H1 (cell line): Measurements from ENCODE around the gene USP9Y. TPM values are rescaled to one million over a fixed set of nuclear protein-coding genes. Genes with fewer than 3 reads are reported as not detected.

ENCODE experiments used
- CTCF ChIA-PET: fragments of 300-600 bp; sonication (Branson Sonifier 250); formaldehyde crosslinking; loops from one replicate; lab custom pipeline; 2021; ENCODE audit not compliant: partially characterized antibody; lab: Charles Lee
- POLR2A ChIA-PET: fragments of 300-600 bp; sonication (Branson Sonifier 250); formaldehyde crosslinking; loops from one replicate; lab custom pipeline; 2021; ENCODE audit warnings: inconsistent platforms; ENCODE audit not compliant: partially characterized antibody; lab: Charles Lee
- DNase-seq, 2 experiments: peaks; one replicate each; pipeline versions ENCODE4 v3.0.0 to v3.0.0-alpha.2; 2010 to 2022; ENCODE audit warnings: low spot score in 2 of 2, low read depth in 1 of 2, mixed read lengths in 1 of 2
- FAIRE-seq: peaks from 2 replicates; lab custom pipeline; 2011; peaks lifted over from hg19 to GRCh38; lab: Jason Lieb, UNC
- H2AFZ ChIP-seq: 2 replicates; pipeline ENCODE4 v1.8.1; 2012; ENCODE audit warnings: low read length, inconsistent platforms
- H2AK5ac ChIP-seq: 2 replicates; pipeline ENCODE4 v1.6.1; 2013; ENCODE audit warnings: low read depth, low read length
- H2BK120ac ChIP-seq: replicated peaks from 2 replicates; pipeline ENCODE3; 2013; ENCODE audit warnings: low read depth, low read length, inconsistent platforms
- H2BK12ac ChIP-seq: 2 replicates; pipeline ENCODE4 v1.6.1; 2013; ENCODE audit warnings: low read depth, low read length
- H2BK15ac ChIP-seq: 2 replicates; pipeline ENCODE4 v1.6.1; 2013; ENCODE audit warnings: low read length
- H2BK20ac ChIP-seq: 2 replicates; pipeline ENCODE4 v1.6.1; 2013; ENCODE audit warnings: low read length
- H2BK5ac ChIP-seq: 2 replicates; pipeline ENCODE4 v1.6.1; 2013; ENCODE audit warnings: low read depth, low read length
- H3K14ac ChIP-seq: 2 replicates; pipeline ENCODE4 v1.6.1; 2013; ENCODE audit warnings: inconsistent platforms; ENCODE audit not compliant: insufficient read length
- H3K18ac ChIP-seq: 2 replicates; pipeline ENCODE4 v1.6.1; 2013; ENCODE audit warnings: low read length; ENCODE audit errors: extremely low read depth
- H3K23ac ChIP-seq: 2 replicates; pipeline ENCODE4 v1.6.1; 2013; ENCODE audit warnings: inconsistent platforms; ENCODE audit not compliant: insufficient read length
- H3K23me2 ChIP-seq: 2 replicates; pipeline ENCODE4 v1.6.1; 2013; ENCODE audit warnings: low read depth, low read length
- H3K27ac ChIP-seq: 2 replicates; pipeline ENCODE4 v1.6.1; 2011; ENCODE audit warnings: low read depth, low read length, inconsistent platforms
- H3K27me3 ChIP-seq, 4 experiments: replicated peaks in 1 of 4; 1 replicate in 1 of 4; 2 replicates in 3 of 4; pipeline versions ENCODE4 v1.6.1 to v1.8.1; 2011 to 2013; ENCODE audit warnings: low read length in 3 of 4, mild to moderate bottlenecking in 3 of 4, inconsistent platforms in 2 of 4, mixed read lengths in 2 of 4, moderate library complexity in 1 of 4; ENCODE audit not compliant: control insufficient read depth in 3 of 4, insufficient read depth in 3 of 4; ENCODE audit errors: extremely low read depth in 1 of 4
- H3K36me3 ChIP-seq, 4 experiments: 2 replicates each; pipeline versions ENCODE4 v1.6.1 to v1.8.1; 2011 to 2013; ENCODE audit warnings: mild to moderate bottlenecking in 4 of 4, low read length in 3 of 4, moderate library complexity in 2 of 4, control low read depth in 1 of 4, inconsistent platforms in 1 of 4; ENCODE audit not compliant: insufficient read depth in 4 of 4, control insufficient read depth in 2 of 4
- H3K4ac ChIP-seq: replicated peaks from 2 replicates; pipeline ENCODE3; 2013; ENCODE audit warnings: low read length, low read depth, mixed read lengths, inconsistent platforms; ENCODE audit not compliant: insufficient read length
- H3K4me1 ChIP-seq, 4 experiments: replicated peaks in 1 of 4; 1 replicate in 1 of 4; 2 replicates in 3 of 4; pipeline versions ENCODE4 v1.6.1 to v1.8.1; 2011 to 2013; ENCODE audit warnings: low read length in 3 of 4, inconsistent platforms in 2 of 4, mixed read lengths in 1 of 4; ENCODE audit not compliant: insufficient read depth in 4 of 4, control insufficient read depth in 3 of 4
- H3K4me2 ChIP-seq, 2 experiments: 2 replicates each; pipeline versions ENCODE4 v1.6.1 to v1.8.1; 2011 to 2013; ENCODE audit warnings: low read depth in 2 of 2, low read length in 2 of 2, control low read depth in 1 of 2, inconsistent platforms in 1 of 2, mild to moderate bottlenecking in 1 of 2; ENCODE audit not compliant: insufficient read depth in 1 of 2
- H3K4me3 ChIP-seq, 4 experiments: fragments of 200-600, 300-600 bp in 1 of 4; sonication (generic), shearing (Covaris generic), sonication (Bioruptor Twin) in 1 of 4; 2 replicates each; pipeline versions ENCODE4 v1.5.1 to v1.8.1; 2011 to 2016; ENCODE audit warnings: low read length in 4 of 4, low read depth in 3 of 4, control low read depth in 2 of 4, inconsistent platforms in 2 of 4, mild to moderate bottlenecking in 2 of 4, mixed read lengths in 1 of 4, moderate library complexity in 1 of 4; ENCODE audit not compliant: insufficient read depth in 2 of 4; ENCODE audit errors: extremely low read depth in 1 of 4
- H3K56ac ChIP-seq: replicated peaks from 2 replicates; pipeline ENCODE3; 2013; ENCODE audit warnings: low read depth, mild to moderate bottlenecking, mixed read lengths, low read length, inconsistent platforms; ENCODE audit not compliant: insufficient read length
- H3K79me1 ChIP-seq: 2 replicates; pipeline ENCODE4 v1.6.1; 2013; ENCODE audit warnings: low read depth, low read length, control low read depth
- H3K79me2 ChIP-seq, 2 experiments: 2 replicates each; pipeline versions ENCODE4 v1.6.1 to v1.8.1; 2012 to 2013; ENCODE audit warnings: low read length in 2 of 2, mild to moderate bottlenecking in 2 of 2, inconsistent platforms in 1 of 2; ENCODE audit not compliant: insufficient read depth in 2 of 2, control insufficient read depth in 1 of 2
- H3K9ac ChIP-seq, 4 experiments: replicated peaks in 1 of 4; 1 replicate in 1 of 4; 2 replicates in 3 of 4; pipeline versions ENCODE4 v1.6.1 to v1.8.1; 2011 to 2013; ENCODE audit warnings: low read depth in 3 of 4, low read length in 3 of 4, control low read depth in 2 of 4, mild to moderate bottlenecking in 2 of 4, moderate library complexity in 2 of 4, inconsistent platforms in 1 of 4; ENCODE audit errors: extremely low read depth in 1 of 4
- H3K9me3 ChIP-seq, 2 experiments: 2 replicates each; pipeline versions ENCODE4 v1.6.1 to v1.8.1; 2012 to 2013; ENCODE audit warnings: mild to moderate bottlenecking in 2 of 2, moderate library complexity in 2 of 2, control low read depth in 1 of 2, inconsistent platforms in 1 of 2, low read depth in 1 of 2, low read length in 1 of 2, mixed read lengths in 1 of 2; ENCODE audit not compliant: insufficient read depth in 2 of 2
- H4K20me1 ChIP-seq, 2 experiments: replicated peaks in 1 of 2; 2 replicates each; pipeline versions ENCODE3 to v1.8.1; 2011 to 2013; ENCODE audit warnings: inconsistent platforms in 2 of 2, low read length in 2 of 2, mild to moderate bottlenecking in 1 of 2; ENCODE audit not compliant: insufficient read depth in 2 of 2, control insufficient read depth in 1 of 2
- H4K5ac ChIP-seq: 2 replicates; pipeline ENCODE4 v1.6.1; 2013; ENCODE audit warnings: low read length, low read depth, mixed read lengths, inconsistent platforms; ENCODE audit not compliant: insufficient read length
- H4K8ac ChIP-seq: 2 replicates; pipeline ENCODE4 v1.8.0; 2013; ENCODE audit warnings: mild to moderate bottlenecking, moderate library complexity, low read length, inconsistent platforms; ENCODE audit not compliant: insufficient read depth; ENCODE audit errors: extremely low read depth
- H4K91ac ChIP-seq: replicated peaks from 2 replicates; pipeline ENCODE3; 2013; ENCODE audit warnings: low read length, mixed read lengths, inconsistent platforms; ENCODE audit not compliant: insufficient read length
- CBX5 ChIP-seq: fragments of 300-800, 300-1000 bp; sonication (generic); IDR thresholded peaks from 2 replicates; pipeline ENCODE4 v1.7.1; 2016; ENCODE audit warnings: antibody characterized with exemption, low read length, low read depth
- CHD1 ChIP-seq: IDR thresholded peaks from 2 replicates; pipeline ENCODE4 v1.6.1; 2012; ENCODE audit warnings: low read depth, low read length, improper control_type of control experiment
- EP300 ChIP-seq, 2 experiments: IDR thresholded peaks; 1 replicate in 1 of 2; 2 replicates in 1 of 2; pipeline ENCODE4 v1.6.1; 2011 to 2012; ENCODE audit warnings: low read depth in 2 of 2, low read length in 2 of 2, mild to moderate bottlenecking in 2 of 2, borderline replicate concordance in 1 of 2, inconsistent platforms in 1 of 2, moderate library complexity in 1 of 2
- GABPA ChIP-seq: IDR thresholded peaks from 2 replicates; pipeline ENCODE4 v1.6.1; 2011; ENCODE audit warnings: mild to moderate bottlenecking, low read length, moderate library complexity, borderline replicate concordance; ENCODE audit not compliant: insufficient read depth
- HDAC6 ChIP-seq: IDR thresholded peaks from one replicate; pipeline ENCODE4 v1.7.1; 2012; ENCODE audit warnings: low read depth, mild to moderate bottlenecking, inconsistent platforms, low read length, moderate library complexity
- JUN ChIP-seq: IDR thresholded peaks from 2 replicates; pipeline ENCODE4 v1.6.1; 2011; ENCODE audit warnings: low read depth, mild to moderate bottlenecking, improper control_type of control experiment, low read length
- JUND ChIP-seq: IDR thresholded peaks from 2 replicates; pipeline ENCODE4 v1.6.1; 2011; ENCODE audit warnings: mild to moderate bottlenecking, improper control_type of control experiment, low read length
- POLR2A ChIP-seq, 2 experiments: IDR thresholded peaks; 1 replicate in 1 of 2; 2 replicates in 1 of 2; pipeline ENCODE4 v1.6.1; 2011; ENCODE audit warnings: low read depth in 2 of 2, low read length in 2 of 2, mild to moderate bottlenecking in 2 of 2; ENCODE audit errors: control extremely low read depth in 1 of 2
- SIN3A ChIP-seq, 2 experiments: IDR thresholded peaks in 1 of 2; conservative IDR thresholded peaks in 1 of 2; 2 replicates each; pipeline ENCODE4 v1.6.1; 2011 to 2012; ENCODE audit warnings: low read length in 2 of 2, improper control_type of control experiment in 1 of 2, low read depth in 1 of 2, mild to moderate bottlenecking in 1 of 2
- SP2 ChIP-seq: IDR thresholded peaks from 2 replicates; pipeline ENCODE4 v1.6.1; 2012; ENCODE audit warnings: mild to moderate bottlenecking, low read length, inconsistent platforms
- SP4 ChIP-seq: IDR thresholded peaks from 2 replicates; pipeline ENCODE4 v1.6.1; 2012; ENCODE audit warnings: low read length, inconsistent platforms
- SRF ChIP-seq: IDR thresholded peaks from 2 replicates; pipeline ENCODE4 v1.6.1; 2011; ENCODE audit warnings: mild to moderate bottlenecking, low read depth, low read length, moderate library complexity
- TAF7 ChIP-seq: optimal IDR thresholded peaks from 2 replicates; pipeline ENCODE3; 2011; ENCODE audit warnings: low read depth, mild to moderate bottlenecking, inconsistent platforms, low read length, moderate library complexity, borderline replicate concordance
- TCF12 ChIP-seq: IDR thresholded peaks from 2 replicates; pipeline ENCODE4 v1.6.1; 2011; ENCODE audit warnings: low read depth, mild to moderate bottlenecking, low read length
- WGBS, 2 experiments: shearing (Covaris generic) in 1 of 2; methylation state at CpG; one replicate each; pipeline versions ENCODE4 v1.1.6 to v1.1.7; 2013 to 2015; ENCODE audit warnings: low lambda C conversion rate in 2 of 2, mixed read lengths in 2 of 2, inconsistent platforms in 1 of 2, low coverage in 1 of 2, missing lambda C conversion rate in 1 of 2; ENCODE audit not compliant: insufficient replicate concordance in 2 of 2, insufficient coverage in 1 of 2, insufficient read length in 1 of 2; ENCODE audit errors: extremely low coverage in 1 of 2, missing lambda C conversion rate in 1 of 2; 5-methylcytosine and 5-hydroxymethylcytosine counted together
- polyA plus RNA-seq, 7 experiments: library from polyadenylated mRNA; depleted of rRNA in 3 of 7; stranded (reverse) in 5 of 7; unstranded in 2 of 7; fragments of >200 nt in 5 of 7; fragments of 200-250 nt in 2 of 7; gene quantifications; 1 replicate in 5 of 7; 2 replicates in 1 of 7; 4 replicates in 1 of 7; pipeline versions ENCODE4 v1.2.1 to v1.2.3, GENCODE V29; 2011 to 2013; ENCODE audit warnings: missing spikeins in 2 of 7, mixed read lengths in 2 of 7
- total RNA-seq: library from RNA; stranded (reverse); fragmentation: NEBNext Ultra II Directional; extraction: Animal tissue kit (Norgen Biotek cat#: 25700); gene quantifications from 2 replicates; pipeline ENCODE4 v1.2.1, GENCODE V29; 2021
- TF ChIP-seq, protein P1 (sequence below): IDR thresholded peaks from 2 replicates; pipeline ENCODE4 v1.6.1; 2011; ENCODE audit warnings: low read depth, mild to moderate bottlenecking, low read length; ENCODE audit not compliant: insufficient read depth

USP9Y gene
- total and polyA plus RNA-seq, 2 of the 8 experiments (the other 6 are each of a cell fraction or from before 2014, with no cell fraction given) = 28.3 to 34.1 TPM

- H3K23me2 ChIP-seq = no peaks in the 10 kb centered on the region
- no peaks in the 10 kb centered on the region for H3K79me2 ChIP-seq
- H2BK15ac ChIP-seq = no peak overlapping the region
- H3K36me3 ChIP-seq = peaks cover 0 to 26% (median 3%) of the 10 kb centered on the region in 4 experiments; a peak in 3 of 8 replicates
- H3K27ac ChIP-seq = no peak overlapping the region
- H2BK12ac ChIP-seq = no peak overlapping the region
- no peak overlapping the region for H2BK5ac ChIP-seq
- CTCF ChIA-PET = no interaction called here
- H3K4ac ChIP-seq = no peak overlapping the region
- H3K56ac ChIP-seq = no peak overlapping the region
- no peak overlapping the region for H3K23ac ChIP-seq
- POLR2A ChIA-PET = no interaction called here
- H2BK20ac ChIP-seq = no peak overlapping the region
- no peaks in the 10 kb centered on the region for H3K9me3 ChIP-seq
- FAIRE-seq (no peak), DNase-seq (no peak)
- H3K79me1 ChIP-seq = no peaks in the 10 kb centered on the region
- H4K5ac ChIP-seq = no peak overlapping the region
- no peak overlapping the region for H4K8ac ChIP-seq
- H2AK5ac ChIP-seq = no peak overlapping the region
- H2BK120ac ChIP-seq = no peak overlapping the region
- H3K4me1 ChIP-seq = no peaks in the 10 kb centered on the region
- no peak overlapping the region for H2AFZ ChIP-seq
- no peak overlapping the region for H3K4me3 ChIP-seq
- H3K14ac ChIP-seq = no peak overlapping the region
- H3K4me2 ChIP-seq = no peak overlapping the region
- no peak overlapping the region for H3K9ac ChIP-seq
- no peak overlapping the region for H4K91ac ChIP-seq
- no peaks in the 10 kb centered on the region for H3K27me3 ChIP-seq
- H4K20me1 ChIP-seq = no peaks in the 10 kb centered on the region
- WGBS, 2 experiments = 82% methylated on average over 2 of the region's 2 CpGs; no CpG with 5 or more reads in 1 of the 2 experiments
- H3K18ac ChIP-seq = no peak overlapping the region
- TF ChIP-seq SP4 (no peak), SRF (no peak), SP2 (no peak), HDAC6 (no peak), POLR2A (IDR thresholded peaks at IDR 0.05; ENCODE audit: control extremely low read depth in 1 of 2, low read depth in 2 of 2, low read length in 2 of 2) (no peak), CBX5 (no peak), SIN3A (conservative IDR thresholded peaks at IDR 0.05 in 1 of 2, IDR thresholded peaks at IDR 0.05 in 1 of 2; ENCODE audit: low read depth in 1 of 2, low read length in 2 of 2) (no peak), JUND (no peak), CHD1 (no peak), EP300 (IDR thresholded peaks at IDR 0.05; ENCODE audit: borderline replicate concordance in 1 of 2, low read depth in 2 of 2, low read length in 2 of 2) (no peak), GABPA (no peak), TAF7 (no peak), TCF12 (no peak), JUN (no peak)
- TF ChIP-seq, protein P1, sequence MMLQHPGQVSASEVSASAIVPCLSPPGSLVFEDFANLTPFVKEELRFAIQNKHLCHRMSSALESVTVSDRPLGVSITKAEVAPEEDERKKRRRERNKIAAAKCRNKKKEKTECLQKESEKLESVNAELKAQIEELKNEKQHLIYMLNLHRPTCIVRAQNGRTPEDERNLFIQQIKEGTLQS = no peak
Observed at GRCh38 chrY:12741414-12741813, 40.4 kb downstream of the USP9Y start.
